SKM-1 treated with dmso at 0.1 percent for 144 hours (cell line): ENCODE results near the gene PDSS2.
A peak's percentile ranks its signal among the peaks of the same experiment; 100 is the strongest.

ENCODE experiments used
- DNase-seq: peaks from one replicate; lab custom pipeline; 2025; ENCODE audit not compliant: unreplicated experiment; lab: John Stamatoyannopoulos, UW

Gene PDSS2

GRCh38 chr6:107419733-107420132 is 39.6 kb downstream of the PDSS2 start:
- DNase-seq, result no peak

GRCh38 chr6:107418118-107418517 is 41.2 kb downstream of the PDSS2 start:
- peak; percentile 63 for DNase-seq

GRCh38 chr6:107416145-107416544 is 43.2 kb downstream of the PDSS2 start:
- DNase-seq, result no peak

- no peak for DNase-seq
Measured at GRCh38 chr6:107413966-107414645, 45.3 kb downstream of the PDSS2 start.

GRCh38 chr6:107411161-107411560 is 48.2 kb downstream of the PDSS2 start:
- DNase-seq, result no peak

DNA sequence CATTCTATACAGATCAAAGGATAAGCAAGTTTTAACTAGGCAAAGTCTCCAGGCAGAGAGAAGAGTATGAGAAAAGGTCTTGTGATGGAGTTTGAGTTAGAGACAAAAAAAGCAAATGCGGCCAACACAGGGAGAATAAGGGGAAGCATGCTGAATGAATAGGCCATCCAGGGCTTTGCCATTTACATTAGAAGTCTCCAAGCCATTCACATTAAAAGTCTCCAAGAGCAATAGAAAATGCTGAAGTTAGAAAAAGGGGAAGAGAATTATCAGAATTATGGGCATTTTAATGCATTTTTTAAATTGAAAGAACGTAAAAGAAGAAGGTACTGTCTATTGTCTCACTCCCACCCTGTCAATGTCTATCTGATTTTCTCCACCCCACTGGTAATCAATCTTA is 49.4 kb downstream of the PDSS2 start:
- DNase-seq, result no peak

- DNase-seq, result no peak
Measured at GRCh38 chr6:107408714-107409113, 50.6 kb downstream of the PDSS2 start.

- no peak for DNase-seq
Measured at GRCh38 chr6:107405002-107405401, 54.4 kb downstream of the PDSS2 start.

DNA sequence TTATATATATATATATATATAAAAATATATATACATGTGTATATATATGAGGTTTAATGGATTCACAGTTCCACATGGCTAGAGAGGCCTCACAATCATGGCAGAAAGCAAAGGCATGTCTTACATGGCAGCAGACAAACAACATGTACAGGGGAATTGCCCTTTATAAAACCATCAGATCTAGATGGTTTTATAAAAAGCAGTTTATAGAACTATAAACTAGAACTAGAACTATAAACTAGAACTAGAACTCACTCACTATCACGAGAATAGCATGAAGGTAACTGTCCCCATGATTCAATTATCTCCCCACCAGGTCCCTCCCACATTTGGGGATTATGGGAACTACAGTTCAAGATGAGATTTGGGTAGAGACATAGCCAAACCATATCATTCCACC is 56.8 kb downstream of the PDSS2 start:
- no peak for DNase-seq

DNA sequence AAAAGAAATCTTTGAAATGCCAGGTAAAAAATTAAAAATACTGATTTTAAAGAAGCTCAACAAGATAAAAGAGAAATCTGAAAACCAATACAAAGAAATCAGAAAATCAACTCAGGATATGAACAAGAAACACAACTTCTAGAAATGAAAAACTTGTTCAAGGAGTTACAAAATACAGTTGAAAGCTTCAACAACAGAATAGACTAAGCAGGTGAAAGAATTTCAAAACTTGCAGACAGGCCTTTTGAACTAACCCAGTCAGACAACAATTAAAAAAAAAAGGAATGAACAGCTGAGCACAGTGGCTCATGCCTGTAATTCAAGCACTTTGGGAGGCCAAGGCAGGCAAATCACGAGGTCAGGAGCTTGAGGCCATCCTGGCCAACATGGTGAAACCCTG is 57.8 kb downstream of the PDSS2 start:
- DNase-seq, result no peak

DNA sequence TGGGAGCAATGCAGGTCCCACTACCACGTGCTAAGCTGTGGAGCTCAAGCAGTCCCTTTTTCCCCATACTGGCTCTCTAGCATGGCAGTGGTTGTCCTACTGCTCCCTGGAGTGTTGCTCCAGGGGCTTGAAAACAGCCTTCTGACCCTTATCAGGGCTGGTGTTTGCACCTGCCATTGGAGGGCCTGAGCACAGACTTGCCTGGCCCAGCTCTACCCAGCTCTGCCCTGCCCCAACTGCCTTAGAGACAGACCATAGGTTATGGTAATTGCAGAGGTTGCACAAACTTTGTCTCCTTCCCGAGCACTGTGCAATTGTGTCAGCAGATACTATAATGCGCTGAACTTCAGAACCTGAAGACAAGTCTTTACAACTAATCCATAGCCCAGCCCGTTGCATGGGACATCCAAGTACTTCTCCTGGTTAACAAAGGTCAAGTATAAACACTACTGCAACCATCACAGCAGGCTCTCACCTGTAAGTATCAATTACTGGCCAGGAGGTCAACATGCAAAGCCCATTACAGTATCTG is 58.7 kb downstream of the PDSS2 start:
- DNase-seq, result no peak

DNA sequence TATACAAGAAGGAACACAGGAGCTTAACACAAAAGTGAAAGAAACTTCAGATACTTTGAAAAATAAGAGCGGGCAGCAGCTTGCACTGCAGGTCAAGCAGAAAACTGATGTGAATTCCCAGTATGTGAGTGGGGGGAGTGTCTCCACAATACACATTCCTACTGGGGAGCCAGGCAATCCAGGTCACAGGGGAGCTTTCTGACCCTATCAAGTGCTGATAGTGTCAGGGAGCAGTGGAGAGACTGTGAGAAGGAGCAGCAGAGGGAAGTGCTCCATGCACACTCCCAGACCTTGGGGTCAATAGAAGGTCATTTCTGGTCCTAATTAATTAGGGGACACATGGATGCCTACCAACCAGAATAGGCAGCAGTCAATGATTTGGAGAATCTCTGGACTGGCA is 59.4 kb downstream of the PDSS2 start:
- no peak for DNase-seq

- DNase-seq, result no peak
Measured at GRCh38 chr6:107398001-107398400, 61.4 kb downstream of the PDSS2 start.

GRCh38 chr6:107396211-107396610 is 63.2 kb downstream of the PDSS2 start:
- no peak for DNase-seq

DNA sequence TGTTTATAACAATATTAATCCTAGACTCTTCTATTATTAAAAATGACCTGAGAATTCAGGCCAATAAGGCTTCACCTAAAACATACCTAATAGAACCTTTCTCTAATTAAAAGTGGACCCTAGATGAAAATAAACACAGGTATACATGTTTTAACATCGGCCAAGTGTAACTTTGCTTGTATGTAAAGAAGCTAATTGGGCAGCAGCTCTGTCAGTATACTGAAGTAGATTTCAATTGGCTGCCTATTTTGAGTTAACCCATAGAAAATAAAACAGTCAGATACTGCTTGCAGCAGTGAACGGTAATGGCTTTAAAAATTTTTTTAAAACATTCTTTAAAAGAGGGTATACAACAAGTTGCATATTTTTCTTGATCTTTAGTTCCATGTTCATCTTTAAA is 67.3 kb downstream of the PDSS2 start:
- DNase-seq, result no peak

DNA sequence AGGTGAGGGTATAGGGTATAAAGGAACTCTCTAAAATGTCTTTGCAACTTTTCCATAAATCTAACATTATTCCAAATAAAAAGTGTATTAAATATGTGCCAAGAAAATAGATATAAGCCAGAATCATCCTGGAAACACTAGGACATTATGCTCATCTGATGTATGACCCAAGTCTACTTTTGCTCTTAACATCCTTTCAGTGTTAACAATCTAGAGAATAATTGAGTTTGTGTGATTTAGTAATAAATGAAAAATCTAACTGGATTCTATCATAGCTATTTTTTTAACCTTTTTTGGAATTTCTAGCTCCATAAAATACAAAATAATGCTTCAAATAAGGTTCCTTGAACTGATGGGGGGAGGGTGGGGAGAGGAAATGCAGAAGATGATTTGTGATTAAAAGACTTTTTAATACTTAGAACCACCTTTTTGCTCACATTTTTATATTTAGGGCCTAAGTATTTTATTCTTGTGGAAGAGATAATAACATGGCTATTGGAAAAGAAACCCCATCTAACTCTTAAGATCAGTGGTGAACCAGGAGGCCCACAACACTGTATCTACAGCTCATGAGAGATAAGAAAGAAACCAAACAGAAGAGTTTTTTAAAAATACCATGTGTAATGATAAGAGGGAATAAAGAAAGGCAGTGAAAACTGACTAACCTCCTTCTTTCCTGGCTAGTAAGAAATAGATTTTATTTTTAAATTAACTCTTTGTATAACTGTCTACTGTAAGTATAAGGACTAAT is 68.5 kb downstream of the PDSS2 start:
- DNase-seq, result no peak

- no peak for DNase-seq
Measured at GRCh38 chr6:107390056-107390455, 69.3 kb downstream of the PDSS2 start.

GRCh38 chr6:107386904-107387303 is 72.5 kb downstream of the PDSS2 start:
- DNase-seq, result no peak

GRCh38 chr6:107386340-107386739 is 73.0 kb downstream of the PDSS2 start:
- DNase-seq, result no peak

- no peak for DNase-seq
Measured at GRCh38 chr6:107383705-107384104, 75.7 kb downstream of the PDSS2 start.

DNA sequence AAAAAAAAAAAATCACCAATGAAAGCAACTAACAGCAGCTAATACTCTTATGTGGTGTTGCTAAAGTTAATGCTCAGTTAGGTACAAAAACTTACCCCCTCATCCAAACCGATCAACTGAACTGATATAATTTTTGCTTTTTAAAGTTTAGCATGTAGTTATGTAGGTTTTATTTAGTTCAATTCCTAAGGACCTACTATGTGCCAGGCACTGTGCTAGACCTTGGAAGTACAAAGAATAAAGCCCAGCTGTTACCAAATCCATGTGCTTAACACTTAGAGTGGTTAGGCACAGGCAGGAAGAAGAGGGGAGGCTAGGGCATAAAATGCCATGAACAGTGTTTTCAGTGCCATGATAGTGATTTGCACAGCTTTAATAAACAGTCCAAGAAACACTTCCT is 85.1 kb downstream of the PDSS2 start:
- no peak for DNase-seq

DNA sequence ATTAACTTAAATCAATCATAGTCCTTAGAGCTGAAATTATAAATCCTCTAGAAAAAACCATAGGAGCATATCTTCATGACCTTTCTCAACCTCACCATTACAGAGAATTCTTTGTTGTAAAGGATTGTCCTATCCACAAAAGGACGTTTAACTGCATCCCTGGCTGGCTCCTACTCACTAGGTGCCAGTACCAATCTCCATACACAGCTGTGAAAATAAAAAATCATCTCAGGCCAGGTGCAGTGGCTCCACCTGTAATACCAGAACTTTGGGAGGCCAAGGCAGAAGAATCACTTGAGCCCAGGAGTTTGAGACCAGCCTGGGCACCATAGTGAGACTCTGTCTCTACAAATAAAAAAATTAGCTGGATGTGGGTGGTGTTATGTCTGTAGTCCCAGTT is 89.9 kb downstream of the PDSS2 start:
- DNase-seq, result no peak

- DNase-seq, result no peak
Measured at GRCh38 chr6:107368471-107368870, 90.9 kb downstream of the PDSS2 start.
